Neural cell (in vitro differentiated cells): Measurements from ENCODE around the gene SH2D1B. TPM values are rescaled to one million over a fixed set of nuclear protein-coding genes. Genes with fewer than 3 reads are reported as not detected.

Experiments used
- H2AFZ ChIP-seq: fragments of 200-600, 300-800 bp; sonication (generic), shearing (Covaris generic); 2 replicates; pipeline ENCODE4 v1.6.0; 2014; ENCODE audit warnings: low read depth, mild to moderate bottlenecking, antibody characterized with exemption, low read length, moderate library complexity
- H3F3A ChIP-seq: fragments of 200-600 bp; shearing (Covaris generic); 2 replicates; pipeline ENCODE4 v1.6.1; 2016; ENCODE audit warnings: mild to moderate bottlenecking, moderate library complexity, mixed read lengths, antibody characterized with exemption, low read length; ENCODE audit not compliant: insufficient read depth, poor library complexity, severe bottlenecking
- H3K27ac ChIP-seq: fragments of 200-600, 300-800 bp; sonication (generic), shearing (Covaris generic); 2 replicates; pipeline ENCODE4 v1.5.1; 2014; ENCODE audit warnings: mild to moderate bottlenecking, low read length, moderate library complexity
- H3K27me3 ChIP-seq: fragments of 300-800, 200-600 bp; sonication (generic), shearing (Covaris generic); 2 replicates; pipeline ENCODE4 v1.6.0; 2014; ENCODE audit warnings: mild to moderate bottlenecking, low read depth, low read length, moderate library complexity; ENCODE audit not compliant: insufficient read depth
- H3K36me3 ChIP-seq: fragments of 300-800, 200-600 bp; sonication (generic), shearing (Covaris generic); 2 replicates; pipeline ENCODE4 v1.5.1; 2014; ENCODE audit warnings: mild to moderate bottlenecking, antibody characterized with exemption, low read length, moderate library complexity; ENCODE audit not compliant: insufficient read depth
- H3K4me2 ChIP-seq: fragments of 300-800, 200-600 bp; sonication (generic), shearing (Covaris generic); 2 replicates; pipeline ENCODE4 v1.6.0; 2014; ENCODE audit warnings: mild to moderate bottlenecking, low read length
- H3K4me3 ChIP-seq: fragments of 300-800, 200-600 bp; sonication (generic), shearing (Covaris generic); 2 replicates; pipeline ENCODE4 v1.5.1; 2014; ENCODE audit warnings: mild to moderate bottlenecking, low read length, moderate library complexity
- H3K79me2 ChIP-seq: fragments of 200-600 bp; shearing (Covaris generic); replicated peaks from 2 replicates; pipeline ENCODE4 v1.6.0; 2014; ENCODE audit warnings: mild to moderate bottlenecking, low read length, moderate library complexity; ENCODE audit not compliant: insufficient read depth
- H3K9ac ChIP-seq: fragments of 300-800, 200-600 bp; sonication (generic), shearing (Covaris generic); 2 replicates; pipeline ENCODE4 v1.6.1; 2016; ENCODE audit warnings: mild to moderate bottlenecking, low read length, mixed read lengths
- H3K9me2 ChIP-seq: fragments of 200-600 bp; shearing (Covaris generic); 2 replicates; pipeline ENCODE4 v1.6.1; 2016; ENCODE audit warnings: mild to moderate bottlenecking, low read length, mixed read lengths; ENCODE audit not compliant: insufficient read depth
- H3K9me3 ChIP-seq: fragments of 200-600, 300-800 bp; sonication (generic), shearing (Covaris generic); 2 replicates; pipeline ENCODE4 v1.6.1; 2016; ENCODE audit warnings: mild to moderate bottlenecking, mixed run types, low read length, moderate library complexity, mixed read lengths
- H4K20me1 ChIP-seq: fragments of 200-600 bp; shearing (Covaris generic); 2 replicates; pipeline ENCODE4 v1.6.1; 2016; ENCODE audit warnings: mild to moderate bottlenecking, mixed run types; ENCODE audit not compliant: insufficient read depth
- EP300 ChIP-seq: fragments of 450-650 bp; conservative IDR thresholded peaks from 2 replicates; pipeline ENCODE4 v1.6.1; 2014; ENCODE audit warnings: antibody characterized with exemption, mild to moderate bottlenecking, moderate library complexity; ENCODE audit not compliant: poor library complexity, severe bottlenecking
- EZH2 ChIP-seq: fragments of 200-600, 300-800 bp; shearing (Covaris generic), sonication (generic); IDR thresholded peaks from 2 replicates; pipeline ENCODE4 v1.6.1; 2014; ENCODE audit warnings: antibody characterized with exemption, low read length, borderline replicate concordance, mild to moderate bottlenecking; ENCODE audit not compliant: insufficient read depth, poor library complexity, severe bottlenecking
- MXI1 ChIP-seq: fragments of 450-650 bp; conservative IDR thresholded peaks from 2 replicates; pipeline ENCODE4 v1.6.1; 2014; ENCODE audit warnings: antibody characterized with exemption, mild to moderate bottlenecking; ENCODE audit not compliant: poor library complexity, severe bottlenecking
- POLR2AphosphoS5 ChIP-seq: IDR thresholded peaks from 2 replicates; pipeline ENCODE4 v1.6.1; 2012
- RAD21 ChIP-seq: fragments of 450-650 bp; conservative IDR thresholded peaks from 2 replicates; pipeline ENCODE4 v1.6.1; 2014; ENCODE audit warnings: antibody characterized with exemption, mild to moderate bottlenecking, moderate library complexity
- REST ChIP-seq: IDR thresholded peaks from 2 replicates; pipeline ENCODE4 v1.6.1; 2012; ENCODE audit warnings: borderline replicate concordance
- SMC3 ChIP-seq: fragments of 450-650 bp; conservative IDR thresholded peaks from 2 replicates; pipeline ENCODE4 v1.6.1; 2014; ENCODE audit warnings: antibody characterized with exemption, mild to moderate bottlenecking, moderate library complexity; ENCODE audit not compliant: poor library complexity
- TAF1 ChIP-seq: IDR thresholded peaks from 2 replicates; pipeline ENCODE4 v1.6.1; 2012; ENCODE audit warnings: low read depth
- polyA plus RNA-seq: library from polyadenylated mRNA; depleted of rRNA; stranded (reverse); fragments of >200 nt; gene quantifications from 2 replicates; pipeline ENCODE4 v1.2.3, GENCODE V29; 2014
- TF ChIP-seq, protein P1 (sequence below): fragments of 450-650 bp; IDR thresholded peaks from 2 replicates; pipeline ENCODE4 v1.5.1; 2014; ENCODE audit warnings: antibody characterized with exemption, mild to moderate bottlenecking, moderate library complexity; ENCODE audit not compliant: poor library complexity, severe bottlenecking

SH2D1B gene
- polyA plus RNA-seq, 1 donor from 2014 or later: not detected

GRCh38 chr1:162370721-162371120 is 41.2 kb downstream of the SH2D1B start:
- Histone ChIP-seq H3K36me3 (no peaks in the 10 kb centered on the region), H3K27me3 (no peaks in the 10 kb centered on the region), H2AFZ (no peak overlapping the region), H3K9me3 (no peaks in the 10 kb centered on the region), H3F3A (no peaks in the 10 kb centered on the region), H3K4me2 (no peak overlapping the region), H3K4me3 (no peak overlapping the region), H3K9ac (no peak overlapping the region), H4K20me1 (no peaks in the 10 kb centered on the region), H3K27ac (no peak overlapping the region), H3K9me2 (no peaks in the 10 kb centered on the region), H3K79me2 (no peaks in the 10 kb centered on the region)
- TF ChIP-seq, protein P1, sequence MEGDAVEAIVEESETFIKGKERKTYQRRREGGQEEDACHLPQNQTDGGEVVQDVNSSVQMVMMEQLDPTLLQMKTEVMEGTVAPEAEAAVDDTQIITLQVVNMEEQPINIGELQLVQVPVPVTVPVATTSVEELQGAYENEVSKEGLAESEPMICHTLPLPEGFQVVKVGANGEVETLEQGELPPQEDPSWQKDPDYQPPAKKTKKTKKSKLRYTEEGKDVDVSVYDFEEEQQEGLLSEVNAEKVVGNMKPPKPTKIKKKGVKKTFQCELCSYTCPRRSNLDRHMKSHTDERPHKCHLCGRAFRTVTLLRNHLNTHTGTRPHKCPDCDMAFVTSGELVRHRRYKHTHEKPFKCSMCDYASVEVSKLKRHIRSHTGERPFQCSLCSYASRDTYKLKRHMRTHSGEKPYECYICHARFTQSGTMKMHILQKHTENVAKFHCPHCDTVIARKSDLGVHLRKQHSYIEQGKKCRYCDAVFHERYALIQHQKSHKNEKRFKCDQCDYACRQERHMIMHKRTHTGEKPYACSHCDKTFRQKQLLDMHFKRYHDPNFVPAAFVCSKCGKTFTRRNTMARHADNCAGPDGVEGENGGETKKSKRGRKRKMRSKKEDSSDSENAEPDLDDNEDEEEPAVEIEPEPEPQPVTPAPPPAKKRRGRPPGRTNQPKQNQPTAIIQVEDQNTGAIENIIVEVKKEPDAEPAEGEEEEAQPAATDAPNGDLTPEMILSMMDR: no peak
- TF ChIP-seq RAD21 (no peak), TAF1 (no peak), SMC3 (no peak), REST (no peak), POLR2AphosphoS5 (no peak), MXI1 (no peak), EZH2 (no peak), EP300 (no peak)

GRCh38 chr1:162370161-162370560 is 41.8 kb downstream of the SH2D1B start:
- no peaks in the 10 kb centered on the region for H3K79me2 ChIP-seq
- H4K20me1 ChIP-seq: no peaks in the 10 kb centered on the region
- no peak for TF ChIP-seq EP300
- no peak for TF ChIP-seq SMC3
- TF ChIP-seq REST: no peak
- TF ChIP-seq EZH2: no peak
- H3K9me3 ChIP-seq: no peaks in the 10 kb centered on the region
- H3K4me3 ChIP-seq: no peak overlapping the region
- no peaks in the 10 kb centered on the region for H3K36me3 ChIP-seq
- H2AFZ ChIP-seq: no peak overlapping the region
- no peaks in the 10 kb centered on the region for H3K27me3 ChIP-seq
- no peak overlapping the region for H3K4me2 ChIP-seq
- H3K9ac ChIP-seq: no peak overlapping the region
- H3F3A ChIP-seq: no peaks in the 10 kb centered on the region
- no peaks in the 10 kb centered on the region for H3K9me2 ChIP-seq
- H3K27ac ChIP-seq: no peak overlapping the region
